Measurements from ENCODE around the gene PRRX1.

DNA sequence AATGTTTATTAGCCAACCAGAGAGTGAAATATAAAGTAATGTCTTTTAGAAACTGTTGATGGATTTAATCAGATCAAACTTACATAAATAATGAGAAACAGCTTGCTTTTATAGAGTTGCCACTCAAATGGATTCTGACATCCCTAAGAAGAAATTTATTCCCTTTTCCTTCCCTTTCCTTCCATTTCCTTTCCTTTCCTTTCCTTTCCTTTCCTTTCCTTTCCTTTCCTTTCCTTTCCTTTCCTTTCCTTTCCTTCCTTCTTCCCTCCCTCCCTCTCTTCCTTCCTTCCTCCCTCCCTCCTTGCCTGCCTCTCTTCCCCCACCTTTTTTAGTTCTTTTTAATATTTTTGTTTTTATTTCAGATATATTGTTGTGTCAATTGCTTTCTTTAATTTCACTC, 27.3 kb downstream of the PRRX1 start:
- TF ChIP-seq, protein P1, sequence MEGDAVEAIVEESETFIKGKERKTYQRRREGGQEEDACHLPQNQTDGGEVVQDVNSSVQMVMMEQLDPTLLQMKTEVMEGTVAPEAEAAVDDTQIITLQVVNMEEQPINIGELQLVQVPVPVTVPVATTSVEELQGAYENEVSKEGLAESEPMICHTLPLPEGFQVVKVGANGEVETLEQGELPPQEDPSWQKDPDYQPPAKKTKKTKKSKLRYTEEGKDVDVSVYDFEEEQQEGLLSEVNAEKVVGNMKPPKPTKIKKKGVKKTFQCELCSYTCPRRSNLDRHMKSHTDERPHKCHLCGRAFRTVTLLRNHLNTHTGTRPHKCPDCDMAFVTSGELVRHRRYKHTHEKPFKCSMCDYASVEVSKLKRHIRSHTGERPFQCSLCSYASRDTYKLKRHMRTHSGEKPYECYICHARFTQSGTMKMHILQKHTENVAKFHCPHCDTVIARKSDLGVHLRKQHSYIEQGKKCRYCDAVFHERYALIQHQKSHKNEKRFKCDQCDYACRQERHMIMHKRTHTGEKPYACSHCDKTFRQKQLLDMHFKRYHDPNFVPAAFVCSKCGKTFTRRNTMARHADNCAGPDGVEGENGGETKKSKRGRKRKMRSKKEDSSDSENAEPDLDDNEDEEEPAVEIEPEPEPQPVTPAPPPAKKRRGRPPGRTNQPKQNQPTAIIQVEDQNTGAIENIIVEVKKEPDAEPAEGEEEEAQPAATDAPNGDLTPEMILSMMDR (IDR thresholded peaks at IDR 0.05) = no peak
- TF ChIP-seq POLR2A (IDR thresholded peaks at IDR 0.05) = no peak

Measured in adrenal gland (tissue), 5 donors.